HT1080 (cell line): Measurements from ENCODE around the gene ALKBH8. TPM values are rescaled to one million over a fixed set of nuclear protein-coding genes. Genes with fewer than 3 reads are reported as not detected.
"Not testable (repeated sequence)": the region's sequence is repeated elsewhere in the genome, so short reads cannot be mapped to it uniquely, and the experiment has no call there.

ENCODE experiments used
- DNase-seq: peaks from one replicate; pipeline ENCODE4 v3.0.0-alpha.2; 2015; ENCODE audit warnings: low read depth
- total RNA-seq: library from RNA; depleted of rRNA; stranded (reverse); fragments of >200 nt; shearing (Covaris generic); gene quantifications from 2 replicates; pipeline ENCODE4 v1.2.3, GENCODE V29; 2014

ALKBH8 gene
- total RNA-seq, 1 experiment from 2014 or later = 16.0 TPM

GRCh38 chr11:107577346-107577711 lies 11.8 kb upstream of the ALKBH8 start:
- no peak for DNase-seq

GRCh38 chr11:107576497-107577345 lies 11.2 kb upstream of the ALKBH8 start:
- peak; percentile 41 for DNase-seq

- DNase-seq = no peak
Observed at GRCh38 chr11:107573438-107573837, 7.9 kb upstream of the ALKBH8 start.

- no peak for DNase-seq
Observed at GRCh38 chr11:107570015-107570414, 4.5 kb upstream of the ALKBH8 start.

GRCh38 chr11:107567739-107568335 lies 2.3 kb upstream of the ALKBH8 start:
- DNase-seq = no peak

GRCh38 chr11:107566569-107566968 lies 1.0 kb upstream of the ALKBH8 start:
- no peak for DNase-seq

- DNase-seq = not testable (repeated sequence)
Observed at GRCh38 chr11:107565955-107566501, 493 bp upstream of the ALKBH8 start.

GRCh38 chr11:107564877-107565218 lies 687 bp downstream of the ALKBH8 start:
- DNase-seq = no peak

- peak; percentile 85 for DNase-seq
Observed at GRCh38 chr11:107563702-107564101, 1.8 kb downstream of the ALKBH8 start.

- peak; percentile 97 for DNase-seq
Observed at GRCh38 chr11:107562647-107563208, 2.8 kb downstream of the ALKBH8 start.

- DNase-seq = peak; percentile 59
Observed at GRCh38 chr11:107561688-107562087, 3.8 kb downstream of the ALKBH8 start.

- no peak for DNase-seq
Observed at GRCh38 chr11:107550304-107550703, 15.2 kb downstream of the ALKBH8 start.

GRCh38 chr11:107549954-107550285 lies 15.6 kb downstream of the ALKBH8 start:
- DNase-seq = no peak

- DNase-seq = peak; percentile 29
Observed at GRCh38 chr11:107549253-107549953, 16.1 kb downstream of the ALKBH8 start.

GRCh38 chr11:107547961-107548360 lies 17.6 kb downstream of the ALKBH8 start:
- DNase-seq = no peak

- DNase-seq = peak; percentile 94
Observed at GRCh38 chr11:107545101-107545514, 20.4 kb downstream of the ALKBH8 start.

- DNase-seq = no peak
Observed at GRCh38 chr11:107538821-107539220, 26.7 kb downstream of the ALKBH8 start.

GRCh38 chr11:107538239-107538638 lies 27.3 kb downstream of the ALKBH8 start:
- no peak for DNase-seq

- DNase-seq = not testable (repeated sequence)
Observed at GRCh38 chr11:107537155-107537554, 28.4 kb downstream of the ALKBH8 start.

GRCh38 chr11:107526197-107526596 lies 39.3 kb downstream of the ALKBH8 start:
- no peak for DNase-seq

GRCh38 chr11:107508858-107509244 lies 56.7 kb downstream of the ALKBH8 start:
- no peak for DNase-seq
